Epithelial cell of esophagus (primary cell): ENCODE measurements around the gene WDR87.
A peak's percentile ranks its signal among the peaks of the same experiment; 100 is the strongest.

Experiments
- DNase-seq: peaks from one replicate; pipeline ENCODE4 v3.0.0; 2010; ENCODE audit warnings: low read depth
- H3K4me3 ChIP-seq: 2 replicates; pipeline ENCODE4 v1.5.1; 2011; ENCODE audit warnings: mild to moderate bottlenecking, low read length, control low read depth
- CTCF ChIP-seq: IDR thresholded peaks from 2 replicates; pipeline ENCODE4 v1.5.1; 2011; ENCODE audit warnings: low read depth, mild to moderate bottlenecking, low read length, control low read depth, inconsistent platforms; ENCODE audit not compliant: insufficient read depth; ENCODE audit errors: missing control alignments

Gene WDR87

GRCh38 chr19:37906869-37907734, 708 bp upstream of the WDR87 start, which contains the start of gene SIPA1L3:
TSS of gene SIPA1L3 (plus strand) at chr19:37907208. CDS start at chr19:38081566, 174,358 bp downstream.
- H3K4me3 ChIP-seq, result peak within 1 kb of the TSS; percentile 61
- DNase-seq, result peak; percentile 98
- peak; percentile 12 for TF ChIP-seq CTCF

- no peak for DNase-seq
- TF ChIP-seq CTCF, result no peak
- no peak overlapping the region for H3K4me3 ChIP-seq
Observed at GRCh38 chr19:37903096-37903495, 3.3 kb downstream of the WDR87 start.

- H3K4me3 ChIP-seq, result no peak overlapping the region
- DNase-seq, result peak; percentile 84
- TF ChIP-seq CTCF, result peak; percentile 85
Observed at GRCh38 chr19:37902668-37903067, 3.7 kb downstream of the WDR87 start.

GRCh38 chr19:37899966-37900365, 6.4 kb downstream of the WDR87 start:
- no peak overlapping the region for H3K4me3 ChIP-seq
- no peak for DNase-seq
- TF ChIP-seq CTCF, result no peak

- TF ChIP-seq CTCF, result no peak
- no peak for DNase-seq
- no peak overlapping the region for H3K4me3 ChIP-seq
Observed at GRCh38 chr19:37899453-37899852, 6.9 kb downstream of the WDR87 start.

GRCh38 chr19:37896180-37896579, 10.2 kb downstream of the WDR87 start:
- TF ChIP-seq CTCF, result no peak
- H3K4me3 ChIP-seq, result no peak overlapping the region
- no peak for DNase-seq
